ENCODE results near the gene POLE. TPM values are rescaled to one million over a fixed set of nuclear protein-coding genes. Genes with fewer than 3 reads are reported as not detected.

The POLE gene
- total and polyA plus RNA-seq, 2 experiments from 2014 or later, result 26.6 to 34.2 TPM

GRCh38 chr12:132662901-132663755 is 24.0 kb downstream of the POLE start:
- H3K9me3 ChIP-seq (ENCODE audit: low read depth), result no peaks in the 10 kb centered on the region
- H3K27ac ChIP-seq, result no peak overlapping the region
- H3K4me3 ChIP-seq, result no peak overlapping the region
- no peaks in the 10 kb centered on the region for H3K36me3 ChIP-seq (replicated peaks; ENCODE audit: insufficient read depth, low read depth)
- no peaks in the 10 kb centered on the region for H3K9me2 ChIP-seq (replicated peaks; ENCODE audit: insufficient read depth)
- DNase-seq (ENCODE audit: low spot score), result no peak
- no peaks in the 10 kb centered on the region for H3K4me1 ChIP-seq (ENCODE audit: insufficient read depth)
- H4K20me1 ChIP-seq (ENCODE audit: insufficient read depth, poor library complexity, severe bottlenecking), result no peaks in the 10 kb centered on the region
- H3K79me2 ChIP-seq, result no peaks in the 10 kb centered on the region
- no peak overlapping the region for H3K4me2 ChIP-seq
- H2AFZ ChIP-seq, result no peak overlapping the region
- TF ChIP-seq, protein P1, sequence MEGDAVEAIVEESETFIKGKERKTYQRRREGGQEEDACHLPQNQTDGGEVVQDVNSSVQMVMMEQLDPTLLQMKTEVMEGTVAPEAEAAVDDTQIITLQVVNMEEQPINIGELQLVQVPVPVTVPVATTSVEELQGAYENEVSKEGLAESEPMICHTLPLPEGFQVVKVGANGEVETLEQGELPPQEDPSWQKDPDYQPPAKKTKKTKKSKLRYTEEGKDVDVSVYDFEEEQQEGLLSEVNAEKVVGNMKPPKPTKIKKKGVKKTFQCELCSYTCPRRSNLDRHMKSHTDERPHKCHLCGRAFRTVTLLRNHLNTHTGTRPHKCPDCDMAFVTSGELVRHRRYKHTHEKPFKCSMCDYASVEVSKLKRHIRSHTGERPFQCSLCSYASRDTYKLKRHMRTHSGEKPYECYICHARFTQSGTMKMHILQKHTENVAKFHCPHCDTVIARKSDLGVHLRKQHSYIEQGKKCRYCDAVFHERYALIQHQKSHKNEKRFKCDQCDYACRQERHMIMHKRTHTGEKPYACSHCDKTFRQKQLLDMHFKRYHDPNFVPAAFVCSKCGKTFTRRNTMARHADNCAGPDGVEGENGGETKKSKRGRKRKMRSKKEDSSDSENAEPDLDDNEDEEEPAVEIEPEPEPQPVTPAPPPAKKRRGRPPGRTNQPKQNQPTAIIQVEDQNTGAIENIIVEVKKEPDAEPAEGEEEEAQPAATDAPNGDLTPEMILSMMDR (IDR thresholded peaks at IDR 0.05; ENCODE audit: poor library complexity), result no peak
- TF ChIP-seq EZH2 (IDR thresholded peaks at IDR 0.05; ENCODE audit: borderline replicate concordance) (no peak), EZH2phosphoT487 (IDR thresholded peaks at IDR 0.05; ENCODE audit: low read depth, severe bottlenecking, unreplicated experiment) (no peak)
- H3K27me3 ChIP-seq, result no peaks in the 10 kb centered on the region
- 97% methylated on average over 29 of the region's 29 CpGs for WGBS (ENCODE audit: low lambda C conversion rate, missing lambda C conversion rate)

GRCh38 chr12:132661972-132662371 is 25.2 kb downstream of the POLE start:
- H4K20me1 ChIP-seq (ENCODE audit: insufficient read depth, poor library complexity, severe bottlenecking), result no peaks in the 10 kb centered on the region
- H3K9me2 ChIP-seq (replicated peaks; ENCODE audit: insufficient read depth), result no peaks in the 10 kb centered on the region
- H3K4me2 ChIP-seq, result no peak overlapping the region
- no peak overlapping the region for H3K27ac ChIP-seq
- TF ChIP-seq, protein P1 (IDR thresholded peaks at IDR 0.05; ENCODE audit: poor library complexity), result no peak
- TF ChIP-seq EZH2phosphoT487 (IDR thresholded peaks at IDR 0.05; ENCODE audit: low read depth, severe bottlenecking, unreplicated experiment) (no peak), EZH2 (IDR thresholded peaks at IDR 0.05; ENCODE audit: borderline replicate concordance) (no peak)
- no peaks in the 10 kb centered on the region for H3K36me3 ChIP-seq (replicated peaks; ENCODE audit: insufficient read depth, low read depth)
- H3K79me2 ChIP-seq, result no peaks in the 10 kb centered on the region
- no peak overlapping the region for H2AFZ ChIP-seq
- no peak overlapping the region for H3K4me3 ChIP-seq
- WGBS (ENCODE audit: low lambda C conversion rate, missing lambda C conversion rate), result 85% methylated on average over 5 of the region's 5 CpGs
- no peaks in the 10 kb centered on the region for H3K4me1 ChIP-seq (ENCODE audit: insufficient read depth)
- H3K9me3 ChIP-seq (ENCODE audit: low read depth), result no peaks in the 10 kb centered on the region
- H3K27me3 ChIP-seq, result no peaks in the 10 kb centered on the region
- DNase-seq (ENCODE audit: low spot score), result no peak

DNA sequence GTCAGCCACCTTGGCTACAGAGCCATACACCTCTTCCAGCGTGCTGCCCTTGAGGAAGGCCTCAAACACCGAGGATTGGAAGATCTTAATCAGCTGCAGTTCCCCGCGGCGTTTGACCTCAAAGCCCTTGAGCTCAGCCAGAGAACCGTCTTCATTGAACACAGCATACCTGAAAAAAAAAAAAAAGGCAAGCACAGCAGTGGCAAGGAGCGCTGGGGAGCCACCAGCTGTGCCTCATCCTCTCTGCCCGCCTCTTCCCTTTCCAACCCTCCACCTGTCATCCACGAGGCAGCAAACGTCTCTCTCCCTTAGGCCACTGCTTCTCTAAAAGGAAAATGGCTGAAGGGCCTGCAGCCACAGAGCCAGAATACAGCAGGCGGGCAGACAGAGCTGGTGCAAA is 26.1 kb downstream of the POLE start:
- no peak for DNase-seq (ENCODE audit: low spot score)
- H3K4me3 ChIP-seq, result no peak overlapping the region
- no peaks in the 10 kb centered on the region for H3K9me3 ChIP-seq (ENCODE audit: low read depth)
- 92% methylated on average over 11 of the region's 11 CpGs for WGBS (ENCODE audit: low lambda C conversion rate, missing lambda C conversion rate)
- H2AFZ ChIP-seq, result no peak overlapping the region
- no peaks in the 10 kb centered on the region for H4K20me1 ChIP-seq (ENCODE audit: insufficient read depth, poor library complexity, severe bottlenecking)
- no peaks in the 10 kb centered on the region for H3K4me1 ChIP-seq (ENCODE audit: insufficient read depth)
- TF ChIP-seq EZH2 (IDR thresholded peaks at IDR 0.05; ENCODE audit: borderline replicate concordance), result no peak
- TF ChIP-seq, protein P1 (IDR thresholded peaks at IDR 0.05; ENCODE audit: poor library complexity), result no peak
- TF ChIP-seq EZH2phosphoT487 (IDR thresholded peaks at IDR 0.05; ENCODE audit: low read depth, severe bottlenecking, unreplicated experiment), result no peak
- no peaks in the 10 kb centered on the region for H3K79me2 ChIP-seq
- H3K27me3 ChIP-seq, result no peaks in the 10 kb centered on the region
- no peaks in the 10 kb centered on the region for H3K36me3 ChIP-seq (replicated peaks; ENCODE audit: insufficient read depth, low read depth)
- no peak overlapping the region for H3K27ac ChIP-seq
- H3K4me2 ChIP-seq, result no peak overlapping the region
- no peaks in the 10 kb centered on the region for H3K9me2 ChIP-seq (replicated peaks; ENCODE audit: insufficient read depth)

Measured in hepatocyte (in vitro differentiated cells).